HG02870 (cell line): ENCODE data around the gene COPZ2.
"Not testable (repeated sequence)": the region's sequence is repeated elsewhere in the genome, so short reads cannot be mapped to it uniquely, and the experiment has no call there.

Source experiments
- ATAC-seq: cut with Tn5 transposase; IDR thresholded peaks from one replicate; pipeline ENCODE4 v1.9.1; 2021; ENCODE audit warnings: mild to moderate bottlenecking, moderate library complexity; ENCODE audit not compliant: unreplicated experiment

Gene COPZ2

DNA sequence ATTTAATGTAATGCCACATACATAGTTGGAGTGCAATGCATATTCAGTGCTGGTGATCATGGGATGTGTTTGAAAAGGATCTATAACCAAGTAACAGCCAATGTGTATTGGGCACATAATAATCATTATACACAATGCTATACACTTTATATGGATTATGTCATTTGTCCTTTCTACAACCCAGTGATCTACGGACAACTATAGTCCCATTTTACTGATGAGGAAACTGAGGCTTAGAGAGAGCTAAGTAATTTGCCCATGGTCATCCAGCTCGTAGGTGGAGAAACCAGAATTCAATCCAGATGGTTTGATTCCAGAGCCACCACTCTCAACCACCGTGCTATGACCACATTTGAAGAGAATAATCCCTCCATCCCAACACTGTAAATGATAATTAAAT lies 27.4 kb downstream of the COPZ2 start:
- ATAC-seq, result no peak

DNA sequence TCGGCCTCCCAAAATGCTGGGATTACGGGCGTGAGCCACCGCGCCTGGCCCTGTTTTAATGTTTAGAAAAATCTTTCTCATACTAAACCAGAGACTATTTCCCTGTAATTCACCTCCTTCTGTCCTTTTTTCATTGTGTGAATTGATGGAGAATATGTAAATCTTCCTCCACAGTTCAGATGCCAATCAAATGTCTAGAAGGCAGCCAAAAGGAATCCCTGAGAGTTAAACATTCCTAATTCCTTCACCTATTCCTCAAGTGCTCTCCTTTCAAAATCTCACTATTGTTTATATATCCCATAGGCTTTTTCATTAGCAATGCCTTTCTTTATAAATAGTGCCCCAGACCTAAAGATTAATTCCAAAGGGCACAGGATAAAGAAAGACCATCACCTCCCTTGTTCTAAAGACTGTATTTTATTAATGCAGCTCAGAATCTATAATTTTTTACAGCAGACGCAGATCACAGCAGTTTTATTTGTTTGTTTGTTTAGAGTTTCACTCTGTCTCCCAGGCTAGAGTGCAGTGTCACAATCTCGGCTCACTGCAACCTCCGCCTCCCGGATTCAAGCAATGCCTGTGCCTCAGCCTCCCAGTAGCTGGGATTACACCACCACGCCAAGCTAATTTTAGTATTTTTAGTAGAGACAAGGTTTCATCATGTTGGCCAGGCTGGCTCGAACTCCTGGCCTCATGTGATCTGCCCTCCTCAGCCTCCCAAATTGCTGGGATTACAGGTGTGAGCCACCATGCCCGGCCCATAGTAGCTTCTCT lies 30.5 kb downstream of the COPZ2 start:
- no peak for ATAC-seq

DNA sequence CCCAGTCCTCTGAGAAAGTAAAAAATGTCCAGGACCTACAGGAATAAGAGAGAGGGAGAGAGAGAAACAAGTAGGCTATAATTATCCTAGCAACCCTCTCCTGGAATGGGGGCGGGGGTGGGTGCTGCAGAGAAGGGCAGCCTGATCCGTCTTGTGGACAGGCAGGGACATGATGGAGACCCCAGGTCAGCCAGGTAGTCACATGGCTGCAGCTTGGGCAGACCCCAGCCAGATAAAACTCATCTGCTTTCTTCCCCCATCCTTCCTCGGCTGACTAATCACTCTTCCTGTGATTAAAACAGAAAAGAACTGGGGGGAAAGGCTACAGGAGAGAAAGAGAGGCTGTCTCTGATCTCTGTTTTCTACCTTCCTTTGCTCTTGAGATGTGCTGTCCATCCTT lies 32.6 kb downstream of the COPZ2 start:
- ATAC-seq, result no peak

DNA sequence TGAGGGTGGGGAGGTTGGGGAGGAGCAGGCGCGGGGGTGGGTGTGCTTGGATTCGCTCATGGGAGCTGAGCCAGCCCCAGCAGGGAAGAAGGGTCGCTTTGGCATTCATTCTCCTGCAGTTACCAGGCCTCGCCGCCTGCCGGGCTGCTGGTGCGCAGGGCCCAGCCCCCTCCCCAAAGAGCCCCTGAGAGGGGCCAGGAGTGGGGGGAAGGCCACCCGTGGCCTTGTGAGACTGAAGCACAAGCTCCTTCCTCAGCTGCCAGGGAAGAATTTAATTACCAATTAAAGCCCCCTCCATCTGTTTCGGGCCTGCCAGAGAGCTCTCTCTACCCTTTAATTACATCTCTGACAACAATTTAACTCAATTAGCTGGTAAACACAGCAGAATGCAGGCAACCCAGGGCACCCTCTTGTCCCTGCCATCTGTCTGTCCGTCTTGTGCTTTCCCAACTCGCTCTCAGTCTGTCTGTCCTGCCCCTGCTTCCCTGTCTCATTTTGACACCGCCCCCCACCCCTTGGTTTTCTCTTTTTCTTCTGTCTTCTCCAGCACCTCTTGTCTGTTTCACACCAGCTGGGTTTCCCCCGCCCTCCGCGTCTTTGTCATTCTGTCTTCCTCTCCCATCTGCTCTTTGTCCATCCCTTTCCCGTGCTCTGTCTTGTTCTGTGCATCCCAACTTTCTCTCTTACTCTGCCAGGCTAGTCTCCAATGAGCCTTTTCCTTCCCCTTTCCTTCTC lies 34.0 kb downstream of the COPZ2 start:
- ATAC-seq, result no peak

DNA sequence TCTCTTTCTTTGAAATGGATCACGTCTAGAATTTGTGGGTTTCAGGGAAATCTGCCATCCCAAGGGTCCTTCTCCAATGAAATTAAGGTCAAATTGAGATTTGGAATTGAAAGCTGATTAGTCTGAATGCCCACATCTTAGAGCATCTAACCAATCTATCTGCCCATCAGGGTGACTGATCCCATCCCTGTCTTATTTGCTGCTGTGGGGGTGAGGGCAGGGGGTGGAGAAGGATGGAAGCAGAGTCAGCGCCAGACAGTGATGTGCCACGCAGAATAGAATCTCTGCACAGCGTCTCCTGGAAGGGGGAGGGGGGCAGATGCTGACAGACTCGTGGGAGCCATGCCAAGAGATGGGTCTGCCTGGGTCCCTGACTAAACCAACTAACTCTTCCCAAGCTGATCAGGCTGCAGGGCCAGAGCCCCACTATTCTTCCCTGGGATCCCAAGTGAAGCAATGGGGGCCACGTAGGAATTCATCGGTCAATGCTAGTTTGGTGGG lies 34.6 kb downstream of the COPZ2 start:
- ATAC-seq, result no peak

DNA sequence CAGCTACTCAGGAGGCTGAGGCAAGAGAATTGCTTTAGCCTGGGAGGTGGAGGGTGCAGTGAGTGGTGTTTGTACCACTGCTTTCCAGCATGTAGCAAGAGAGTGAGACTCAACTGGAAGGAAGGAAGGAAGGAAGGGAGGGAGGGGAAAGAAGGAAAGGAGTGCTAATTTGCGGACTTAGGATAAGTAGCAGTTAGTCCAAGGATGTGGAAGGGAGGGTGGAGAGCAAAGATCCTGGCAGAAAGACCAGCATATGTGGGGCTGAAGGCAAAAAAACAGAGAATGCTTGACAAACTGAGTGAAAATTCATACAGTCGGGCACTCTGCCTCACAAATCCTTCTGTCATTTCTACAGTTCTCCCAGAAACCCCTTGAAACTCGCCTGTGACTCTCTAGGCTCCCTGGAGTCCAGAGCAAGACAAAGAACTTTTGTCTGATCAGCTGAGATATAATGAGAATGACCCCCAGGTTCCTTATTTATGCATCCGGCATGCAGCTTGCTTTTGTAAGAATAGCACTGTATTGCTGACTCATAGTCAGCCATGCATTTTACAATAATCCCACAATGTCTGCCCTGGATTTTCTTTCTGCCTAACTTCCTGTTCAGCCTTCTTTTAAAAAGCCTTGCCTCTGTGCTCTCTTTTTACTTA lies 35.2 kb downstream of the COPZ2 start:
- no peak for ATAC-seq

DNA sequence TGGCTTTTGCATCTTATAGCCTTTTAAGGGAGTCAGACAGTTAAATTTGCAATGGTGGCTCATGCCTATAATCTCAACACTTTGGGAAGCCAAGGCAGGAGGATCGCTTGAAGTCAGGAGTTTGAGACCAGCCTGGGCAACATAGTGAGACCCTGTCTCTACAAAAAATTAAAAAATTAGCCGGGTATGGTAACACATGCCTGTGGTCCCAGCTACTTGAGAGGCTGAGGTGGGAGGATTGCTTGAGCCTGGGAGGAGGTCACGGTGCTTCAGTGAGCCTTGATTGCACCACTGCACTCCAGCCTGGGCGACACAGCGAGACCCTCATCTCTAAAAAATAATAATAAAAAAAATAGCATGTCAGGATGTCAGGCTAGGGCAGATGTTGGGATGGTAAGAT lies 35.9 kb downstream of the COPZ2 start:
- not testable (repeated sequence) for ATAC-seq

DNA sequence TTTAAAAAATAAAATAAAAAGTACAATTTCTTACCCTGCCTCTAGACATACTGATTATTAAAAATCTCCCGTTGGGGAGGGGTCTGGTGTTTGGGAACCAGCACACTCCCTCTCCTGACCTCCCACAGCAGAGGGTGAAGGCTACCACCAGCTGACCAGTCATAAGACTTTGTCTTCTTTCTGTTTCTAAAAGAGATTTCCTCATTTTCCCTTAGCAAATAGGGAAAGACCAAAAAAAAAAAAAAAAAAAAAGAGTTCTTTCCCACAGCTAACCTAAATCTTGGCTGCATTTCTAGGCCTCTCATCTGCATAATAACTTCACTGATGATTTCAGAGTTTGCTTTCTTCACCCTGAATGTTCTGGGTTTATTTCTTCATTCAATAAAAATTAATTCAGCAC lies 36.4 kb downstream of the COPZ2 start:
- no peak for ATAC-seq

DNA sequence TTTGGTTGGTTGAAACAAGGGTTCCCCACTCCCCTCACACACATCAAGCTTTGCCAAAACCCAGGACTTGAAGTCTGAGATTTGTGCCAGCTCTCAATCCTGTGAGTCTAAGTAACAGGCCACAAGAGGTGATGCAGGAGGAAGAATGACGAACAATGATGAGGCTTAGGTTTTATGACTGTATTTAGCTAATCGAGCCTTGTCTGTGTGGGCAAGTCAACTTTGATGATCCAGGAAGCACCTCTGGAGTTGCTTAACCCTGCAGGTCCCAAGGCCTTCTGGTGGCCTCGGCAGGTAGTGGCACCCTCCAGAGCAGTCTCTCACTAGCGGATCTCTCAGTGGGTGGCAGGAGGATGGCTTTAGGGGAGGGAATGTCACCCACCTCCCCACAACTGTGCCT lies 38.0 kb downstream of the COPZ2 start:
- no peak for ATAC-seq

DNA sequence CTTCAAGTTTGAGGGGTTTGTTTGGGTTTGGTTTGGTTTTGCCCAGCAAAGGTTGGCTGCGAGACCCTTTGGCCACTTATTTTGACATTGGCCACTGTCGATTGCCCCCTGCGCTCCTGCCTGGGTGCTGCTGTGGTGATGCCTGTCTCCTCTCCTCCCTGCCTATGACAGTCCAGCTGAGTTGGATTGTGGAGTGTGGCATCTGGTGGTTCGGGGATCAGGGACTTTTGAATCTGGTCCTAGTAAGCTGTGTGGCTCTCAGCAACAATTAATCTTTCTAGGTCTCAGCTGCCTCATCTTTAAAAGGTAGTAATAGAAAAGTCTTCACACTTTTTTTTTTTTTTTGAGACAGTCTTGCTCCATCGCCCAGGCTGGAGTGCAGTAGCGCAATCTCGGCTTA lies 39.6 kb downstream of the COPZ2 start:
- ATAC-seq, result no peak

DNA sequence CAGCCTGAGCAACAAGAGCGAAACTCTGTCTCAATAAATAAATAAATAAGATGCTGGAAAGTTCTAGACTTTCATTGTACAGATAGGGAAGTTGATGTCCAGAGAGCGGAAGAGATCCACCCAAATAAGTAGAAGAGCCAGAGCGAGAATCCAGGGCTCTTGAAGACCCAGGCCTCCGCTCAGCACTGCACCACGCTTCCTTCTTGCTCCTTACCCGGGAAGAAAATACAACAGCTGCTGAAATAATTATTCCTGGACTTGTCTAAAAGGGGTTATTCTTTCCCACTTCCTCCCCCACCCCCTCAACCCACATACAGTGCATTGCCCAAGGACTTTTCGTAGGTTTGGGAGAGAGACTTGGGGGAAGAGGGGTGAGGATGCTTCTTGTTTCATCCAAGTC lies 40.0 kb downstream of the COPZ2 start:
- ATAC-seq, result no peak

DNA sequence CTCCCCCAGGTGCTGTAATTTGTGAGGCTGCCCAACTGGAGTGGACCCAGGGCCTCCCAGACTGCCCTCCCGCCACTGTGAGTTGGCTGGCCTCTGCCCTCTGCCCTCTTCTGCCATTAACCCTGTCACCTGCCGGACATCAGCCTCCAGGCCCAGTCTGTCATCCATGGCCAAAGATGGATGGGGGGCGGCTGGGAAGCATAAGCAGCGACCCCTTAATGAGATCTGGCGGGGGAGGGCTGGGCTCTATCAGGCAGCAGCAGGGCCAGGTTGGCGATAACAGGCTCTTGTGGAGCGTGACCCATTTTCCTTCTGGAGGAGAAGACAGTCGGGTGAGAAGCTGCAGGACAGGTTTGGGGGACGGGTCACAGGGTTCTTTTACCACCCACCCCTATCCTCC lies 41.4 kb downstream of the COPZ2 start:
- no peak for ATAC-seq

DNA sequence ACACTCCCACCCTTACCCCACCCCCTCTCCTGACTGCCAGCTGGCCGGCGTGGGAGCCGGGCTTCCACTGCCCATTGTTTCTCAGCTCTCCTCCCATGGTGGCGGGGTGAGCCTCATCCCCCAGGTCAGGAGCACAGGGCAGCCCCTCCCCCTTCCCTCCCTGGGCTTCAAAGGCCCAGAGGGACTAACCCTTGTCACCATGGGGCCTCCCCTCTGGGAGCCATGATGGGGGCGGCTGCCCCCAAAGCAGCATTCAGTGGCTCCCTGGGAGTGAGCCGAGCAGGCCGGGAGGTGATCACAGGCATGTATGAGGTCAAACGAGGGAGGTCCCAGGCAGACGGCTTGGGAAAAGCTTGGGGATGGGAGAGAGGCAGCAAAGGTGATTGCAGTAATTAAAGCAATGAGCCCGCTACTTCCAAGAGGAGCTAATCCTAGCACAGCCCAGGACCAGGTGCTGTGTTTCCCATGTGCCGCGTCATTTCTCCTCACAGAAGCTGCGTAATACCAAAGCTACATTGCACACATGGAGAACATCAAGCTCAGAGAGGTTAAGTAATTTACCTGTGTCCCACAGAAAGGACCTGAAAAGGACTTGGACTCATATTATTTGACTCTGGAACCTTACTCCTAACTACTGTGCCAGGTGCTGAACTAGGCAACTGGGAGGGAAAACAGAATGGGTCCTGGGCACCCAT lies 42.2 kb downstream of the COPZ2 start:
- ATAC-seq, result no peak

DNA sequence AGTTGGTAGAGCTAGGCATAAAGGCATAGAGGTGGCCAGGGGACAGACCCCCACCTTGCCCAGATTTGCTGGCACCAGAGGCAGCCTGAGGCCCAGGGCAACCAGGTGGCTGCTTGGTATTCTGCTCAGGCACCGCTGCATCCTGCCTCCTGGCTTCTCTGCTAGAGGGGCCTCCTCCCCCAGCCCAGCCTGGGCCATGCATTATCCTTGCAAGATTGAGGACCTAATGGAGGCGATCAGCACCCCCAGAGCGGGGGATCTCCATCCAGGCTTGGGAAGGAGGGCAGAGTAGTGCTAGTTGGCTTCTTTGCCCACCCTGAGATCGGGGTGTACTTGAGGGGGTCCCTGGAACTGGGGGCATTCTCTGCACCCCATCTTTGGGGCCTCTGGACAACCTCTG lies 42.9 kb downstream of the COPZ2 start:
- ATAC-seq, result no peak

DNA sequence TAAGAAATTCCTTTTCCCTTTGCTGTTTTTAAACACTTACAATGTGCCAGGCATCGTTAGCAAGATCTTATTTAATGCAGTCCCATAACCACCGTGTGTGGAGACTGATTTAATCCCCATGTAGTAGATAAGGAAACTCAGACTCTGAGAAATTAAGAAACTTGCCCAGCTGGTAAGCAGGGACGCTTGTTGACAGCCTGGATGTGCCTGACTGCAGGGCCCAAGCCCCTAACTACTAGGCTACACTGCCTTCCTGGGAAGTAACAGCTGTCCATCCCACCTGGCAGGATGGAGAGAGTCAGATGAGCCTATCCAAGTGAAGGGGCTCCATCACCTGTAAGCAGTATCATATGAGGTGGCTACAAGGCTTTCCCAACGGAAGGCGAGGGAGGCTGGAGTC lies 43.6 kb downstream of the COPZ2 start:
- no peak for ATAC-seq

DNA sequence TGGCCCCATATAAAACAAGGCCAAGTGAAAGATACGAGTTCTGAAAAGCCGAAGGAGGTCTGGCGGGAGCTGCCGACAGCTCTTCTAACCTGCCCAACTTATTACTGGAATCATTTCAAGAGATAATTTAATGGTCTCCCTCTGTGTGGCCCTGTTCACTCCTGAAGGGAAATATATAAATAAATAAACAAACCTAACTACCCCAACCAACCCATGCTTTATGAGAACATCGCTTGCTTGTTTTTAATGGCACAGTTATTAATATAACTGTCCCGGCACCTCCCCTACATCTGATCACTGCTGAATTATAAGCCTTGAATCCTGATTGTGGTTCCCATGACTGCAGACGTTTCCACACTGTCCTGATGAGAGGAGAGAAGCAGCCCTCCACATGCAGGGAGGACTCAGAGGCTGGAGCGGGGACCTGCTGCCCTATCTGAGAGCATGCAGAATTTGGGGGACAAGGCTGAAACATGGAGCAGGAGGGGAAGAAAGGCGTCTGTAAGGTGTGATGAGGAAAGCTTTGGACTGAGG lies 44.5 kb downstream of the COPZ2 start:
- no peak for ATAC-seq

DNA sequence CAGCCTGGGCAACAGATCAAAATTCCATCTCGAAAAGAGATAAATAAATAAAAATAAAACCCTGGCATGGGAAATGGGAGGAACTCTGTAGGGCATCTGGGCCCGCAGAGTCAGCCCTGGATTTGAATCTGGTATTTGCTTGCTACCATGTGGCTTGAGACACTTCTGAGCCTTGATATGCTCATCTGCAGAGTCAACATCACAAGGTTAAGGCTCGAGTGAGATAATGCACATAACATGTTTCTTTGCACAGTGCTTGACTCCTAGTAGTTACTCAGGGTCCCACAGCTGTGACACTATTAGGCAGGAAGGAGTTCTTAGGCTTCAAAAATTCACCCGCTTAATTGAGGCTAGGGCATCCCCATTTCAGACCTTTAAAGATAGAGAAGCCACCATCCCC lies 45.4 kb downstream of the COPZ2 start:
- no peak for ATAC-seq

DNA sequence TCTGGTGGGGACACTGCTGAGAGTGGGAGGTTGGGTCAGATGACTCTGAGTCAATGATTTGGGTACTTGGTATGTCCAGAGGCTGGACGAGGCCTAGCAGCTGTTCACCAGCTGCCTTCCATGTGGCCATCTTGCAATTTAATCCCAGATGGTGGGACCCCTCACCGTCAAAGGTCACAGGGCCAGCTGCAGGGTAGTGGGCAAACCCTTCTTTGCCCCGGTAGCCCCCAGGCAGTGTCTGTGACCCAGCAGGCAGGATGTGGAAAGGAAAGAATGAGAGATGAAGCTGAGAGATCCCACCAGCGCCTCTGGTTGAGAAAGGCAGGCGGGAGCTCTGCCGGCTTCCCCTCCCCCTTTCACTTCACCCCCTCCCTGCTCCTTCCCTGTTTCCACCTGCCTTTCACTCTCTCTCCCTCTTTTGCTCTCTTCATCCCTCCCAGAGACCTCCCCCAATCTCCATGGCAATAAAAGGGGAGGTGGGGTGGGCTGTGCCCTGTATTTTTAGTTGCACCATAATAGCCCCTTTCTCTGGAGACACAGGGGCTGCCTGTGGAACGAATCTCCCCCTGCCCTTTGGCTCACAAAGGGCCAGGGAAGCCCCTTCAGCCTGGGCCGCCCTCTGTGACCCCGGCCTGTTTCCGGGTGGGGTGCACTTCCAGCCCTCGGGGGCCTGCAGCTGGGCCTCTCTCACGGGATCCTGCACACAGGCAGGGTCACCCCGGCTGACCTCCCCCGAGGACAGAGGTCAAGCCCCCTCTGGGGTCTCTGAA lies 46.5 kb downstream of the COPZ2 start:
- ATAC-seq, result no peak

DNA sequence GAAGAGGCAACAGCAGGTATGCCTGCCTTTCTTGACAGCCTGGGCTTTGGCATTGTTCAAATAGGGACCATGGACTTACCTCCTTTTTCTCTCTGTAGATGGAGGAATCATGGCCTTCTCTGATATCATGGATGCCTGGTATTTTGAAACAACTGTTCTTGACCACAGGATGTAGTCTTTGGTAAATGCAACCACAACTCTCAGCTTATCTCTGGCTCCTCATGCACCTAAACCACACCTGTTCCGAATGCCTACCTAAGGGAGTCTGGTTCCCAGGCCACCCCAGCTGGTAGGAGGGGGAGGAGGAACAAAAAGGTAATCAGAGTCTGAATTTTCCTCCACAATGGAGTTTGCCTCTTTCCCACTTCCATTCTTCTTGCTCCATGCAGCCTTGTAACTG lies 47.9 kb downstream of the COPZ2 start:
- ATAC-seq, result no peak

DNA sequence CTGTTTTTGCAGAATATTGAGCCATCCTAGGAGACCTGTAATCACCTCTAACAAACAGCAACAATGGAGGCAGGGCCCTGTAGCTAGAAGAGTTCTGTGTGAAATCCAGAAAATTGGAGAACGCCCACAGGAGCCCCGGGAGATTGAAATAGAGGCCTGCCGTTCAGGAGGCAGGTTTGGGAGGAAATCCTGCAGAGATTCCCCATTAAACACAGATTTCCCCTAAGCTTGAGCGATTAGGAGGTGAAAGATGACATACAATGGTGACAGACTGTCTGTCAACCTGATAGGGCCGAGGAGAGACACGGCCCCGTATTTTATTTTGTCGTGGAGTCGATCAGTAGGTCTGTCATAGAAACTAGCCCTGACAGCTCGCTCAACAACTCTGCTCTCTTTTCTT lies 48.4 kb downstream of the COPZ2 start:
- ATAC-seq, result no peak
